ENCODE results near the gene UNKL. TPM values are rescaled to one million over a fixed set of nuclear protein-coding genes. Genes with fewer than 3 reads are reported as not detected.

UNKL gene
- polyA plus RNA-seq, 1 donor, result 21.9 TPM

DNA sequence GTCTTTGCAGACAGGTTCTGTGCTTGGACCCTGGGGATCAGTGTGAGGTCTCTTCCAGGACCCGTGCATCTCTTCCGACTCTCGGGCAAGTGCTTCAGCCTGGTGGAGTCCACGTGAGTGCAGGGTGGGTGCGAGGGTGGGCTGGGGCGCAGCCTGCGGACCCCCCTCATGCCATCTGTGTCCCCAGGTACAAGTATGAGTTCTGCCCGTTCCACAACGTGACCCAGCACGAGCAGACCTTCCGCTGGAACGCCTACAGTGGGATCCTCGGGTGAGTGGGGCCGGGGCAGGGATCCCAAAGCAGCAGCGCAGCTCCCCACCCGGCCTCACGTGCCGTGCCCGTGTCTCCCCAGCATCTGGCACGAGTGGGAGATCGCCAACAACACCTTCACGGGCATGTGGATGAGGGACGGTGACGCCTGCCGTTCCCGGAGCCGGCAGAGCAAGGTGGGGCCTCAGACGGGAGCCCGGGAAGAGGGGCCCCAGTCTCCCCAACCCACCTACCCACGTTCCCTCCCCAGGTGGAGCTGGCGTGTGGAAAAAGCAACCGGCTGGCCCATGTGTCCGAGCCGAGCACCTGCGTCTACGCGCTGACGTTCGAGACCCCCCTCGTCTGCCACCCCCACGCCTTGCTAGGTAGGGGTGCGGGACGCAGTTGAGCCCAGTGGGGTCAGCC lies 52.7 kb downstream of the UNKL start:
- H3K9me3 ChIP-seq (ENCODE audit: control insufficient read depth, low read depth, low read length), result no peaks in the 10 kb centered on the region
- WGBS (ENCODE audit: insufficient coverage, low lambda C conversion rate), result no CpG with 5 or more reads among the region's 43 CpGs
- no peak for DNase-seq
- no peaks in the 10 kb centered on the region for H3K27me3 ChIP-seq (ENCODE audit: control insufficient read depth, insufficient read depth, low read length)
- H3K36me3 ChIP-seq (ENCODE audit: control insufficient read depth, insufficient read depth, low read length), result peaks cover 51% of the 10 kb centered on the region
- no peaks in the 10 kb centered on the region for H3K4me1 ChIP-seq (ENCODE audit: control insufficient read depth, insufficient read depth, low read length)
- no peak overlapping the region for H3K4me3 ChIP-seq (ENCODE audit: low read length)
- H3K27ac ChIP-seq (ENCODE audit: low read length), result no peak overlapping the region

GRCh38 chr16:1357906-1358566 lies 56.5 kb downstream of the UNKL start:
- no peak overlapping the region for H3K27ac ChIP-seq (ENCODE audit: low read length)

GRCh38 chr16:1356061-1356900 lies 58.2 kb downstream of the UNKL start:
- no CpG with 5 or more reads among the region's 33 CpGs for WGBS (ENCODE audit: insufficient coverage, low lambda C conversion rate)
- DNase-seq, result no peak
- H3K36me3 ChIP-seq (ENCODE audit: control insufficient read depth, insufficient read depth, low read length), result peaks cover 9% of the 10 kb centered on the region
- no peak overlapping the region for H3K27ac ChIP-seq (ENCODE audit: low read length)
- H3K27me3 ChIP-seq (ENCODE audit: control insufficient read depth, insufficient read depth, low read length), result no peaks in the 10 kb centered on the region
- H3K4me3 ChIP-seq (ENCODE audit: low read length), result no peak overlapping the region
- no peaks in the 10 kb centered on the region for H3K9me3 ChIP-seq (ENCODE audit: control insufficient read depth, low read depth, low read length)
- peaks cover 4% of the 10 kb centered on the region for H3K4me1 ChIP-seq (ENCODE audit: control insufficient read depth, insufficient read depth, low read length)

More at GRCh38 chr16:1357906-1358566, 56.5 kb downstream of the UNKL start:
- DNase-seq, result no peak
- WGBS (ENCODE audit: insufficient coverage, low lambda C conversion rate), result no CpG with 5 or more reads among the region's 19 CpGs
- Histone ChIP-seq H3K9me3 (ENCODE audit: control insufficient read depth, low read depth, low read length) (no peaks in the 10 kb centered on the region), H3K4me1 (ENCODE audit: control insufficient read depth, insufficient read depth, low read length) (peaks cover 3% of the 10 kb centered on the region), H3K4me3 (ENCODE audit: low read length) (no peak overlapping the region), H3K36me3 (ENCODE audit: control insufficient read depth, insufficient read depth, low read length) (peaks cover 25% of the 10 kb centered on the region), H3K27me3 (ENCODE audit: control insufficient read depth, insufficient read depth, low read length) (no peaks in the 10 kb centered on the region)

DNA sequence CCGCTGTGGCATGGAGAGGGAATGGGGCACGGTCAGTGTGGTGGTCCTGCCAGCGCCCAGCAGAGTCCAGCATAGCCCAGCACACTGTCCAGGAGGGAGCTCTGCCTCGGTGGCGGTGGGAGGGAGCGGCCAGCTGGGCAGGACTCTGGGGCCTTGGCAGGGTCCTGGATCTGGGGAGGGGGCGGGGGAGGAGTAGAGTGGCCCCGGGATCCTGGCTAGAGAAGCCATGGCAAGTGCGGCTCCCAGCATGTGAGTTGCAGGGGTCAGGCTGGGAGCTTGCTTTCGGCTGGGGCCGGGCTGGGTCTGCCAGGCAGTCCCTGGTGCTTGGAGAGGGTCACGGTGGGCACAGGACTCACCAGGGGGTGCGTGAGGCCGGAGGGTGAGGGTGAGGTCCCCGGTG lies 58.9 kb downstream of the UNKL start:
- Histone ChIP-seq H3K9me3 (ENCODE audit: control insufficient read depth, low read depth, low read length) (no peaks in the 10 kb centered on the region), H3K27ac (ENCODE audit: low read length) (no peak overlapping the region), H3K4me1 (ENCODE audit: control insufficient read depth, insufficient read depth, low read length) (peaks cover 4% of the 10 kb centered on the region), H3K4me3 (ENCODE audit: low read length) (no peak overlapping the region), H3K36me3 (ENCODE audit: control insufficient read depth, insufficient read depth, low read length) (peaks cover 6% of the 10 kb centered on the region), H3K27me3 (ENCODE audit: control insufficient read depth, insufficient read depth, low read length) (no peaks in the 10 kb centered on the region)
- WGBS (ENCODE audit: insufficient coverage, low lambda C conversion rate), result no CpG with 5 or more reads among the region's 15 CpGs
- no peak for DNase-seq

GRCh38 chr16:1354815-1355540 lies 59.5 kb downstream of the UNKL start:
- Histone ChIP-seq H3K36me3 (ENCODE audit: control insufficient read depth, insufficient read depth, low read length) (peaks cover 8% of the 10 kb centered on the region), H3K27me3 (ENCODE audit: control insufficient read depth, insufficient read depth, low read length) (no peaks in the 10 kb centered on the region), H3K27ac (ENCODE audit: low read length) (no peak overlapping the region), H3K4me1 (ENCODE audit: control insufficient read depth, insufficient read depth, low read length) (peaks cover 4% of the 10 kb centered on the region), H3K9me3 (ENCODE audit: control insufficient read depth, low read depth, low read length) (no peaks in the 10 kb centered on the region), H3K4me3 (ENCODE audit: low read length) (no peak overlapping the region)
- DNase-seq, result no peak
- no CpG with 5 or more reads among the region's 49 CpGs for WGBS (ENCODE audit: insufficient coverage, low lambda C conversion rate)

GRCh38 chr16:1351582-1352362 lies 62.7 kb downstream of the UNKL start, which contains the start of the genes GNPTG and TSR3:
Gene GNPTG, plus strand, starts transcription at chr16:1351931. Its CDS starts 35 bp downstream, at chr16:1351966.
Gene TSR3, minus strand, starts transcription at chr16:1351878. Its CDS starts 74 bp downstream, at chr16:1351804.
- H3K27me3 ChIP-seq (ENCODE audit: control insufficient read depth, insufficient read depth, low read length), result no peaks in the 10 kb centered on the region
- no peaks in the 10 kb centered on the region for H3K9me3 ChIP-seq (ENCODE audit: control insufficient read depth, low read depth, low read length)
- no CpG with 5 or more reads among the region's 98 CpGs for WGBS (ENCODE audit: insufficient coverage, low lambda C conversion rate)
- H3K4me3 ChIP-seq (ENCODE audit: low read length), result peak within 1 kb of the TSS; percentile 89
- DNase-seq, result peak; percentile 90
- H3K27ac ChIP-seq (ENCODE audit: low read length), result no peak within 1 kb of the TSS
- peaks cover 32% of the 10 kb centered on the region for H3K36me3 ChIP-seq (ENCODE audit: control insufficient read depth, insufficient read depth, low read length)
- peaks cover 4% of the 10 kb centered on the region for H3K4me1 ChIP-seq (ENCODE audit: control insufficient read depth, insufficient read depth, low read length)

DNA sequence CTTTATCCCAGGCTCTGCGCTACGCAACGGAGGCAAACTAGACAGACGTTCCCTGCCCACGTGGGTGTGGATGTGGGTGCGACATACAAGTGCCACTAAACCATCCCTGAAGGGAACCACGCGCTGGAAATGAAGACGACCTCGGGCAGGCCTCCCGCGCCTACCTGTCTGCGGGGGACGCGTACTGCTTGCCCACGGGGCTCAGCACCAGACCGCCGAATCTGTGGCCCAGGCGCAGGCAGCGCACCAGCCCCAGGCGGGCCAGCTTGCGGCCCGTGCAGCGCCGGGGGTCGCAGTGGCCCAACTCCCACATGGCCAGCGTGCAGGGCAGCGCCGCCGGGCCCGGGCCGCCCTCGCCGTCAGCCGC lies 63.3 kb downstream of the UNKL start:
- peak overlapping the region; percentile 67 for H3K4me3 ChIP-seq (ENCODE audit: low read length)
- WGBS (ENCODE audit: insufficient coverage, low lambda C conversion rate), result no CpG with 5 or more reads among the region's 35 CpGs
- H3K27me3 ChIP-seq (ENCODE audit: control insufficient read depth, insufficient read depth, low read length), result no peaks in the 10 kb centered on the region
- DNase-seq, result no peak
- H3K9me3 ChIP-seq (ENCODE audit: control insufficient read depth, low read depth, low read length), result no peaks in the 10 kb centered on the region
- peaks cover 32% of the 10 kb centered on the region for H3K36me3 ChIP-seq (ENCODE audit: control insufficient read depth, insufficient read depth, low read length)
- peaks cover 4% of the 10 kb centered on the region for H3K4me1 ChIP-seq (ENCODE audit: control insufficient read depth, insufficient read depth, low read length)
- no peak overlapping the region for H3K27ac ChIP-seq (ENCODE audit: low read length)

DNA sequence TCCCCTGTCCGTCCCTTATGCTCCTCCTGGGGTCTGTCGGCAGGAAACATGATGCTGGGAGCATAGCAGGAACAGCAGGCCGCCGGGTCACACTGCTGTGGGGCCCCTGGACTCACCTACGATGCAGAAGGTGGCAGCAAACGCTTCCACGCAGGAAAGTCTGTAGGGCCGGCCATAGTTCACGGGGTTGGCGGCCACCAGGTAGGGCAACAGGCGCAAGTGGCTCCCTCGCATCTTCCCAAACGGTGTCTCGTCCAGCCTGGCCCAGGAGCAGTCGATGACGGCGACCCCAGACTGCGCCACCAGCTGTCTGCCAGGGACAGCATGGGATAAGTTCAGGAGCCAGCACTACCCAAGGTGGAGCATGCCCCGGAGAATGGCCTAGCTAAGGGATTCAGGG lies 63.8 kb downstream of the UNKL start:
- Histone ChIP-seq H3K27me3 (ENCODE audit: control insufficient read depth, insufficient read depth, low read length) (no peaks in the 10 kb centered on the region), H3K9me3 (ENCODE audit: control insufficient read depth, low read depth, low read length) (no peaks in the 10 kb centered on the region), H3K4me1 (ENCODE audit: control insufficient read depth, insufficient read depth, low read length) (peaks cover 4% of the 10 kb centered on the region), H3K4me3 (ENCODE audit: low read length) (peak overlapping the region; percentile 67), H3K36me3 (ENCODE audit: control insufficient read depth, insufficient read depth, low read length) (peaks cover 32% of the 10 kb centered on the region), H3K27ac (ENCODE audit: low read length) (no peak overlapping the region)
- WGBS (ENCODE audit: insufficient coverage, low lambda C conversion rate), result no CpG with 5 or more reads among the region's 19 CpGs
- no peak for DNase-seq

DNA sequence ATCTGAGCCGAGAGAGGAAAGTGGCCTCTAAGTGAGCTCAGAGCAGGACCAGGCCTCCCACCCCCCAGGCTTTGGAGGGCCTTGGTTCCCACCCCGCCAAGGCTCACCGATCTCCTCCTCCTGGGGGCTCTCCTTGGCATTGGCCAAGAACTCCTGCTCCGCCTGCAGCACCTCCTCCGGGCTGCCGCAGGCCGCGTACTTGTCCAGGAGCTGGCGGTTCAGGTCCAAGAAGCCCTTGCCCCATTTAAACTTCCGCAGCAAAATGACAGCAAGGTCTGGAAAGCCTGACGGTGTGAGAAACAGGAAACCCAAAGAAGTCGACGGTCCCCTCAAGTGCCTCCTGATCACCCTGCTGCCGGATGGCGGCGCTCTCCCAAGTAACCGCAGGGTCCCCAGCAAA lies 64.6 kb downstream of the UNKL start:
- peaks cover 4% of the 10 kb centered on the region for H3K4me1 ChIP-seq (ENCODE audit: control insufficient read depth, insufficient read depth, low read length)
- no CpG with 5 or more reads among the region's 17 CpGs for WGBS (ENCODE audit: insufficient coverage, low lambda C conversion rate)
- H3K27me3 ChIP-seq (ENCODE audit: control insufficient read depth, insufficient read depth, low read length), result no peaks in the 10 kb centered on the region
- no peak overlapping the region for H3K4me3 ChIP-seq (ENCODE audit: low read length)
- H3K36me3 ChIP-seq (ENCODE audit: control insufficient read depth, insufficient read depth, low read length), result peaks cover 32% of the 10 kb centered on the region
- no peak for DNase-seq
- H3K27ac ChIP-seq (ENCODE audit: low read length), result no peak overlapping the region
- H3K9me3 ChIP-seq (ENCODE audit: control insufficient read depth, low read depth, low read length), result no peaks in the 10 kb centered on the region

Data from large intestine (tissue), 3 donors.